Panc1 (cell line): ENCODE data around the gene BNIP3. TPM values are rescaled to one million over a fixed set of nuclear protein-coding genes. Genes with fewer than 3 reads are reported as not detected.

Source experiments
- ATAC-seq: fragments of 200-7000 bp; cut with Tn5 transposase; 2 replicates; pipeline ENCODE4 v1.9.1; 2020; ENCODE audit warnings: mild to moderate bottlenecking, moderate library complexity
- BruUV-seq: library from RNA; stranded (reverse); fragments of 400-500 nt; replicated peaks from 2 replicates; lab custom pipeline; 2021; lab: Mats Ljungman, UMichigan
- CTCF ChIA-PET: fragments of 300-600 bp; sonication (Branson Sonifier 250); formaldehyde crosslinking; loops from one replicate; lab custom pipeline; 2022; ENCODE audit warnings: antibody characterized with exemption; lab: Charles Lee
- POLR2A ChIA-PET: fragments of 300-600 bp; sonication (Branson Sonifier 250); formaldehyde crosslinking; loops from one replicate; lab custom pipeline; 2022; ENCODE audit warnings: antibody characterized with exemption; lab: Charles Lee
- DNase-seq: peaks from one replicate; pipeline ENCODE4 v3.0.0-alpha.2; 2010; ENCODE audit warnings: low read depth, low spot score
- H3K27ac ChIP-seq: 2 replicates; pipeline ENCODE4 v1.5.1; 2011; ENCODE audit warnings: mild to moderate bottlenecking, low read length, inconsistent platforms
- H3K27me3 ChIP-seq: fragments of 200-500 bp; sonication (Bioruptor generic); 2 replicates; pipeline ENCODE4 v1.6.0; 2014; ENCODE audit warnings: low read length, inconsistent platforms; ENCODE audit not compliant: control insufficient read depth, insufficient read depth
- H3K36me3 ChIP-seq: fragments of 200-500 bp; sonication (Bioruptor generic); 2 replicates; pipeline ENCODE4 v1.5.1; 2014; ENCODE audit warnings: inconsistent platforms, mild to moderate bottlenecking, low read length, moderate library complexity; ENCODE audit not compliant: control insufficient read depth, insufficient read depth
- H3K4me1 ChIP-seq: 2 replicates; pipeline ENCODE4 v1.5.1; 2011; ENCODE audit warnings: inconsistent platforms, mild to moderate bottlenecking, low read length, moderate library complexity; ENCODE audit not compliant: control insufficient read depth, insufficient read depth
- H3K4me3 ChIP-seq, 2 experiments: 2 replicates each; pipeline ENCODE4 v1.5.1; 2011 to 2012; ENCODE audit warnings: low read depth in 2 of 2, low read length in 2 of 2, mild to moderate bottlenecking in 2 of 2, inconsistent platforms in 1 of 2, moderate library complexity in 1 of 2
- H3K9me3 ChIP-seq: fragments of 200-500 bp; sonication (Bioruptor generic); 2 replicates; pipeline ENCODE4 v1.5.1; 2014; ENCODE audit warnings: low read depth, mild to moderate bottlenecking, inconsistent platforms, low read length, moderate library complexity; ENCODE audit not compliant: control insufficient read depth, insufficient read depth
- POLR2AphosphoS5 ChIP-seq: IDR thresholded peaks from 2 replicates; pipeline ENCODE4 v1.6.1; 2012; ENCODE audit warnings: mild to moderate bottlenecking, low read depth, low read length, moderate library complexity
- SIN3A ChIP-seq: IDR thresholded peaks from 2 replicates; pipeline ENCODE4 v1.6.1; 2012; ENCODE audit warnings: low read depth, mild to moderate bottlenecking, low read length, moderate library complexity, borderline replicate concordance; ENCODE audit not compliant: insufficient read depth
- TCF7L2 ChIP-seq: IDR thresholded peaks from 2 replicates; pipeline ENCODE4 v1.6.1; 2011; ENCODE audit warnings: mild to moderate bottlenecking, low read depth, low read length, inconsistent platforms
- in situ Hi-C: cut with HindIII; loops from 2 replicates; pipeline ENCODE4 v1.10.0; 2016; ENCODE audit warnings: low sequenced_read_pairs, low pct_unique_long_range_greater_than_20kb
- intact Hi-C: fragments of 100-400 bp; cut with micrococcal nuclease; formaldehyde crosslinking; loops from one replicate; pipeline ENCODE4 v1.10.0; 2022; ENCODE audit not compliant: unreplicated experiment
- total RNA-seq: library from RNA; stranded (reverse); gene quantifications from one replicate; pipeline ENCODE4 v1.2.1, GENCODE V29; 2021; ENCODE audit not compliant: unreplicated experiment
- TF ChIP-seq, protein P1 (sequence below), 2 experiments: IDR thresholded peaks; 2 replicates each; pipeline ENCODE4 v1.6.1; 2011 to 2012; ENCODE audit warnings: low read depth in 2 of 2, control low read depth in 1 of 2, low read length in 1 of 2, mild to moderate bottlenecking in 1 of 2, moderate library complexity in 1 of 2; ENCODE audit not compliant: insufficient read depth in 1 of 2
- TF ChIP-seq, protein P2 (sequence below): fragments of 450-650 bp; IDR thresholded peaks from 2 replicates; pipeline ENCODE4 v1.5.1; 2017; ENCODE audit warnings: mild to moderate bottlenecking

The BNIP3 gene
- total RNA-seq, 1 experiment from 2014 or later: 67.8 TPM

DNA sequence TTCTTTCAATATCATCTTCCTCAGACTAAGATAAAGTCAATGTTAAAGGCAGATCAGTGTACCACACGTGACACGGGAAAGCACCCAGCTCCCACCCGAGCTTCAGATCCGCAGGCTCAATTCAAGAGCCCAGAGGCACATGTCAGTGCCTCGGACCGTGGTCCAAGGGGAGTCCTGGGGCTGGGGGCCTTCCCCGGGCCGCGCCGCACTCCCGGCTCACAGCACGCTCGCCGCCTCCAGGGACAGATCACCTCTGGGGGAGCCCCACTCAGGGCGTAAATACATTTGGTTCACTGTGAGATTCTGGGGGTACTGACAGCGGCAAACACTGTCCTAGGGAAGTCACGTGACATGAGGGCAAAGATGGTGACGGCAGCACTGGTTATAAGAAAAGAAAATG is 10.8 kb downstream of the BNIP3 start:
- H3K27me3 ChIP-seq: no peaks in the 10 kb centered on the region
- no peak for ATAC-seq
- intact Hi-C loops: no loop called here
- TF ChIP-seq SIN3A (no peak), POLR2AphosphoS5 (no peak), TCF7L2 (no peak)
- TF ChIP-seq, protein P1, sequence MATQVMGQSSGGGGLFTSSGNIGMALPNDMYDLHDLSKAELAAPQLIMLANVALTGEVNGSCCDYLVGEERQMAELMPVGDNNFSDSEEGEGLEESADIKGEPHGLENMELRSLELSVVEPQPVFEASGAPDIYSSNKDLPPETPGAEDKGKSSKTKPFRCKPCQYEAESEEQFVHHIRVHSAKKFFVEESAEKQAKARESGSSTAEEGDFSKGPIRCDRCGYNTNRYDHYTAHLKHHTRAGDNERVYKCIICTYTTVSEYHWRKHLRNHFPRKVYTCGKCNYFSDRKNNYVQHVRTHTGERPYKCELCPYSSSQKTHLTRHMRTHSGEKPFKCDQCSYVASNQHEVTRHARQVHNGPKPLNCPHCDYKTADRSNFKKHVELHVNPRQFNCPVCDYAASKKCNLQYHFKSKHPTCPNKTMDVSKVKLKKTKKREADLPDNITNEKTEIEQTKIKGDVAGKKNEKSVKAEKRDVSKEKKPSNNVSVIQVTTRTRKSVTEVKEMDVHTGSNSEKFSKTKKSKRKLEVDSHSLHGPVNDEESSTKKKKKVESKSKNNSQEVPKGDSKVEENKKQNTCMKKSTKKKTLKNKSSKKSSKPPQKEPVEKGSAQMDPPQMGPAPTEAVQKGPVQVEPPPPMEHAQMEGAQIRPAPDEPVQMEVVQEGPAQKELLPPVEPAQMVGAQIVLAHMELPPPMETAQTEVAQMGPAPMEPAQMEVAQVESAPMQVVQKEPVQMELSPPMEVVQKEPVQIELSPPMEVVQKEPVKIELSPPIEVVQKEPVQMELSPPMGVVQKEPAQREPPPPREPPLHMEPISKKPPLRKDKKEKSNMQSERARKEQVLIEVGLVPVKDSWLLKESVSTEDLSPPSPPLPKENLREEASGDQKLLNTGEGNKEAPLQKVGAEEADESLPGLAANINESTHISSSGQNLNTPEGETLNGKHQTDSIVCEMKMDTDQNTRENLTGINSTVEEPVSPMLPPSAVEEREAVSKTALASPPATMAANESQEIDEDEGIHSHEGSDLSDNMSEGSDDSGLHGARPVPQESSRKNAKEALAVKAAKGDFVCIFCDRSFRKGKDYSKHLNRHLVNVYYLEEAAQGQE (IDR thresholded peaks at IDR 0.05; ENCODE audit: insufficient read depth in 1 of 2, low read depth in 2 of 2, low read length in 1 of 2): no peak
- TF ChIP-seq, protein P2, sequence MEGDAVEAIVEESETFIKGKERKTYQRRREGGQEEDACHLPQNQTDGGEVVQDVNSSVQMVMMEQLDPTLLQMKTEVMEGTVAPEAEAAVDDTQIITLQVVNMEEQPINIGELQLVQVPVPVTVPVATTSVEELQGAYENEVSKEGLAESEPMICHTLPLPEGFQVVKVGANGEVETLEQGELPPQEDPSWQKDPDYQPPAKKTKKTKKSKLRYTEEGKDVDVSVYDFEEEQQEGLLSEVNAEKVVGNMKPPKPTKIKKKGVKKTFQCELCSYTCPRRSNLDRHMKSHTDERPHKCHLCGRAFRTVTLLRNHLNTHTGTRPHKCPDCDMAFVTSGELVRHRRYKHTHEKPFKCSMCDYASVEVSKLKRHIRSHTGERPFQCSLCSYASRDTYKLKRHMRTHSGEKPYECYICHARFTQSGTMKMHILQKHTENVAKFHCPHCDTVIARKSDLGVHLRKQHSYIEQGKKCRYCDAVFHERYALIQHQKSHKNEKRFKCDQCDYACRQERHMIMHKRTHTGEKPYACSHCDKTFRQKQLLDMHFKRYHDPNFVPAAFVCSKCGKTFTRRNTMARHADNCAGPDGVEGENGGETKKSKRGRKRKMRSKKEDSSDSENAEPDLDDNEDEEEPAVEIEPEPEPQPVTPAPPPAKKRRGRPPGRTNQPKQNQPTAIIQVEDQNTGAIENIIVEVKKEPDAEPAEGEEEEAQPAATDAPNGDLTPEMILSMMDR: no peak
- H3K4me1 ChIP-seq: peaks cover 7% of the 10 kb centered on the region; the same call in 1 of the 2 replicates
- H3K27ac ChIP-seq: no peak overlapping the region
- H3K4me3 ChIP-seq: no peak overlapping the region
- CTCF ChIA-PET: no interaction called here
- no peak for DNase-seq
- in situ Hi-C loops: no loop called here
- no TSS peak for BruUV-seq
- no peaks in the 10 kb centered on the region for H3K36me3 ChIP-seq
- POLR2A ChIA-PET: no interaction called here
- H3K9me3 ChIP-seq: no peaks in the 10 kb centered on the region

DNA sequence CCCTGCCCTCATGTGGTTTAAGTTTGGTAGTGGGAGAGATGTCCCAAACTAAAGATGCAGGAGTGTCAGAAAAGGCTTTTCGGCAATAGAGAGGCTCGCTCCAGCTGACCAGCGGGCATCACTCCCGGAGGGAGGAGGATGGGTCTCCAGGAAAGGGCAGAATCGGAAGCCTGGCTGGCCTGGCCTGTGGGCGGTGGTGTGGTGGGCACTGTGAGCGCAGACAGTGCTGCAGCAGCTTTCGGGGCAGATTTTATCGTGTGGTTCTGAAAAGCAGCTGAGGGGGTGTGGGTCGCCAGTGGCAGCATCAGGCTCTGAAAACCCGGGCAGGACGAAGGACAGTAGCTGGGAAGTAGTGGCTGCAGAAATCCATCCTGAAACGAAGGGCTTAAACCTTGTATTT is 12.8 kb downstream of the BNIP3 start:
- DNase-seq: no peak
- ChIA-PET CTCF (no interaction called here), POLR2A (no interaction called here)
- Histone ChIP-seq H3K27ac (no peak overlapping the region), H3K4me3 (no peak overlapping the region), H3K9me3 (no peaks in the 10 kb centered on the region), H3K27me3 (no peaks in the 10 kb centered on the region), H3K36me3 (no peaks in the 10 kb centered on the region), H3K4me1 (peaks cover 7% of the 10 kb centered on the region; the same call in 1 of the 2 replicates)
- no TSS peak for BruUV-seq
- no peak for ATAC-seq
- in situ Hi-C loops (no loop called here), intact Hi-C loops (no loop called here)
- TF ChIP-seq, protein P1 (IDR thresholded peaks at IDR 0.05; ENCODE audit: insufficient read depth in 1 of 2, low read depth in 2 of 2, low read length in 1 of 2): no peak
- no peak for TF ChIP-seq TCF7L2
- TF ChIP-seq SIN3A: no peak
- TF ChIP-seq POLR2AphosphoS5: no peak
